Measurements from ENCODE around the gene EPHB3. TPM values are rescaled to one million over a fixed set of nuclear protein-coding genes. Genes with fewer than 3 reads are reported as not detected.

The EPHB3 gene
- total and polyA plus RNA-seq, 12 donors: 0.38 to 4.0 (median 1.5) TPM

GRCh38 chr3:184575701-184576100 lies 14.1 kb downstream of the EPHB3 start:
- DNase-seq (no peak), ATAC-seq (no peak)
- H3K36me3 ChIP-seq: peaks cover 0 to 47% (median 0%) of the 10 kb centered on the region in 9 donors
- H3K9me3 ChIP-seq: no peaks in the 10 kb centered on the region
- H3K27ac ChIP-seq: no peak overlapping the region
- no peak for TF ChIP-seq CTCF (IDR thresholded peaks at IDR 0.05)
- peaks cover 0 to 2% (median 0%) of the 10 kb centered on the region in 7 donors for H3K27me3 ChIP-seq
- 95% methylated on average over 9 of the region's 9 CpGs for WGBS, 2 donors
- H3K4me3 ChIP-seq: no peak overlapping the region
- intact Hi-C loops (cut with DNase I): no loop called here
- H3K4me1 ChIP-seq: peaks cover 0 to 3% (median 0%) of the 10 kb centered on the region in 9 donors

GRCh38 chr3:184576457-184577240 lies 15.1 kb downstream of the EPHB3 start:
- 89 to 90% methylated on average over 25 of the region's 25 CpGs for WGBS, 2 donors
- no peak for DNase-seq
- TF ChIP-seq CTCF (IDR thresholded peaks at IDR 0.05): no peak
- H3K9me3 ChIP-seq: no peaks in the 10 kb centered on the region
- H3K27ac ChIP-seq: no peak overlapping the region
- H3K36me3 ChIP-seq: peaks cover 0 to 57% (median 0%) of the 10 kb centered on the region in 9 donors
- peaks cover 0 to 8% (median under 1%) of the 10 kb centered on the region in 9 donors for H3K4me1 ChIP-seq
- intact Hi-C loops (cut with DNase I): no loop called here
- H3K27me3 ChIP-seq: peaks cover 0 to 3% (median 0%) of the 10 kb centered on the region in 7 donors
- H3K4me3 ChIP-seq: no peak overlapping the region
- ATAC-seq: no peak

GRCh38 chr3:184577546-184577945 lies 16.0 kb downstream of the EPHB3 start:
- Histone ChIP-seq H3K36me3 (peaks cover 0 to 58% (median 0%) of the 10 kb centered on the region in 9 donors), H3K4me1 (peaks cover 0 to 17% (median 10%) of the 10 kb centered on the region in 9 donors), H3K27me3 (peaks cover 0 to 5% (median 0%) of the 10 kb centered on the region in 7 donors), H3K9me3 (no peaks in the 10 kb centered on the region), H3K27ac (no peak overlapping the region), H3K4me3 (no peak overlapping the region)
- no peak for TF ChIP-seq CTCF (IDR thresholded peaks at IDR 0.05)
- WGBS, 2 donors: 91 to 92% methylated on average over 15 of the region's 15 CpGs
- intact Hi-C loops (cut with DNase I): no loop called here
- no peak for ATAC-seq
- DNase-seq: no peak

GRCh38 chr3:184578218-184578617 lies 16.6 kb downstream of the EPHB3 start:
- DNase-seq (no peak), ATAC-seq (no peak)
- Histone ChIP-seq H3K27me3 (peaks cover 0 to 11% (median 0%) of the 10 kb centered on the region in 7 donors), H3K36me3 (peaks cover 0 to 53% (median 0%) of the 10 kb centered on the region in 9 donors), H3K9me3 (no peaks in the 10 kb centered on the region), H3K27ac (no peak overlapping the region), H3K4me1 (peaks cover 0 to 22% (median 16%) of the 10 kb centered on the region in 9 donors), H3K4me3 (no peak overlapping the region)
- no peak for TF ChIP-seq CTCF (IDR thresholded peaks at IDR 0.05)
- 81 to 87% methylated on average over 7 of the region's 7 CpGs for WGBS, 2 donors
- intact Hi-C loops (cut with DNase I): no loop called here

All from heart right ventricle (tissue), 16 donors.